ENCODE data around the gene CNTNAP2. TPM values are rescaled to one million over a fixed set of nuclear protein-coding genes. Genes with fewer than 3 reads are reported as not detected.

The CNTNAP2 gene
- total RNA-seq, 2 experiments from 2014 or later = 0.28 TPM; not detected in 1

DNA sequence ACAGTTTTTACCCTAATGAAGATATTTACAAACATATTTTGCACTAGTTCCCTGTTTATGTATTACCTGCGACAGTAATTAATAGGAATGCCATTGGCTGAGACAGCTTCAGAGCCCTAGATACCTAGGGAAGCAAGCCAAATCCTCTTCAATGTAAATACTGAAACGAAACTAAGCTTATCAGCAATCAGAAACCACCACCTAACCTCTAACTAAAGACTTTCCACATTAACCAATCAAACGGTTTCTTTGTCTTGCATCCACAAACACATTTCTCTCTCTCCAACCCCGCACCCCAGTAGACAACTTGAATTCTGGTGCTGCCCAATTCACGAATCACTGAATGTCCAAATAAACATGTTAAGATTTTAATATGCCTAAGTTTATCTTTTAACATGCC lies 1999.6 kb downstream of the CNTNAP2 start:
- Histone ChIP-seq H3K4me3 (ENCODE audit: low read depth, low read length, poor library complexity, severe bottlenecking) (no peak overlapping the region), H3K27ac (ENCODE audit: low read depth, low read length, poor library complexity, severe bottlenecking) (no peak overlapping the region), H4K20me1 (ENCODE audit: insufficient read depth, low read length) (no peaks in the 10 kb centered on the region), H3K9me3 (ENCODE audit: low read length) (no peaks in the 10 kb centered on the region), H3K36me3 (ENCODE audit: insufficient read depth, low read length) (no peaks in the 10 kb centered on the region), H3K4me2 (ENCODE audit: low read length) (no peak overlapping the region), H3K9me2 (ENCODE audit: insufficient read depth, low read length) (no peaks in the 10 kb centered on the region), H2AFZ (ENCODE audit: low read length) (no peak overlapping the region), H3K79me2 (ENCODE audit: insufficient read depth, low read depth, low read length) (no peaks in the 10 kb centered on the region), H3K4me1 (ENCODE audit: insufficient read depth, low read length, poor library complexity, severe bottlenecking) (no peaks in the 10 kb centered on the region)
- intact Hi-C loops (cut with micrococcal nuclease; ENCODE audit: unreplicated experiment) = no loop called here
- CTCF ChIA-PET (ENCODE audit: unreplicated experiment) = no interaction called here
- DNase-seq (ENCODE audit: low spot score) = no peak
- TF ChIP-seq, protein P1, sequence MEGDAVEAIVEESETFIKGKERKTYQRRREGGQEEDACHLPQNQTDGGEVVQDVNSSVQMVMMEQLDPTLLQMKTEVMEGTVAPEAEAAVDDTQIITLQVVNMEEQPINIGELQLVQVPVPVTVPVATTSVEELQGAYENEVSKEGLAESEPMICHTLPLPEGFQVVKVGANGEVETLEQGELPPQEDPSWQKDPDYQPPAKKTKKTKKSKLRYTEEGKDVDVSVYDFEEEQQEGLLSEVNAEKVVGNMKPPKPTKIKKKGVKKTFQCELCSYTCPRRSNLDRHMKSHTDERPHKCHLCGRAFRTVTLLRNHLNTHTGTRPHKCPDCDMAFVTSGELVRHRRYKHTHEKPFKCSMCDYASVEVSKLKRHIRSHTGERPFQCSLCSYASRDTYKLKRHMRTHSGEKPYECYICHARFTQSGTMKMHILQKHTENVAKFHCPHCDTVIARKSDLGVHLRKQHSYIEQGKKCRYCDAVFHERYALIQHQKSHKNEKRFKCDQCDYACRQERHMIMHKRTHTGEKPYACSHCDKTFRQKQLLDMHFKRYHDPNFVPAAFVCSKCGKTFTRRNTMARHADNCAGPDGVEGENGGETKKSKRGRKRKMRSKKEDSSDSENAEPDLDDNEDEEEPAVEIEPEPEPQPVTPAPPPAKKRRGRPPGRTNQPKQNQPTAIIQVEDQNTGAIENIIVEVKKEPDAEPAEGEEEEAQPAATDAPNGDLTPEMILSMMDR (conservative IDR thresholded peaks at IDR 0.05; ENCODE audit: low read length) = no peak
- no peak for TF ChIP-seq EZH2phosphoT487 (IDR thresholded peaks at IDR 0.05; ENCODE audit: borderline replicate concordance, low read depth, low read length)
- BruUV-seq (replicated peaks) = no TSS peak
- POLR2A ChIA-PET = interaction anchor here (0.6 kb wide), 1 partner anchor 58 kb away, joined by 4 read pairs; no protein-coding TSS in a partner anchor

DNA sequence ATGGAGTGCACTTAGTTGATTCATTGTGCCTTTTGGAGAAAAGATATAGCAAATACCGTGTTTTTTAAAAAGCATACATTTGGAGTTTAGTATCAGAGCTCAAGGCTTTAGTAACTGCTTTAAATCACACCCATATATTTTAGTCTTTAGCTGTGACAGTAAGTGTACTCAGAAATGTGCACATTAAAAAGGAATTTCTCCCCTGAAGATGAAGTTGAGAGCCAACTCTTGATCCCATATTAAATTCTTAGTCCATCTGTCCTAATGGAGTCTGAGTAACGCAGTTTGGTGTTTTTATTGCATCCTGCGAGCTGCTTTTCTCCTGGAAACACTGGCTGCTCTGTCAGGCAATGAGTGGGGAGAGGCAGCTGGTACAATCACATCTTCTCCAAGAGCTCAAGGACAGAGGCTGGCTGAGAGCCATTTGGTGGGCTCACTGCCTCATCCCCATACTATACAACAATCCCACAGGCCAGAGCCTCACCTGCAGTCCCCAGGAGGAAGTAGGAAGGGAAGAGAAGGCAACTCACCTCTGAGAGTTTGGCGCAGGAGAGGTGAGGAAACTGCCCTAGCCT lies 2000.3 kb downstream of the CNTNAP2 start:
- no peaks in the 10 kb centered on the region for H4K20me1 ChIP-seq (ENCODE audit: insufficient read depth, low read length)
- POLR2A ChIA-PET = interaction anchor here (0.6 kb wide), 1 partner anchor 57 kb away, joined by 4 read pairs; no protein-coding TSS in a partner anchor
- no peak overlapping the region for H3K27ac ChIP-seq (ENCODE audit: low read depth, low read length, poor library complexity, severe bottlenecking)
- no peak for DNase-seq (ENCODE audit: low spot score)
- no peaks in the 10 kb centered on the region for H3K4me1 ChIP-seq (ENCODE audit: insufficient read depth, low read length, poor library complexity, severe bottlenecking)
- H3K79me2 ChIP-seq (ENCODE audit: insufficient read depth, low read depth, low read length) = no peaks in the 10 kb centered on the region
- intact Hi-C loops (cut with micrococcal nuclease; ENCODE audit: unreplicated experiment) = no loop called here
- no peaks in the 10 kb centered on the region for H3K9me2 ChIP-seq (ENCODE audit: insufficient read depth, low read length)
- no peaks in the 10 kb centered on the region for H3K9me3 ChIP-seq (ENCODE audit: low read length)
- TF ChIP-seq EZH2phosphoT487 (IDR thresholded peaks at IDR 0.05; ENCODE audit: borderline replicate concordance, low read depth, low read length) = no peak
- TF ChIP-seq, protein P1 (conservative IDR thresholded peaks at IDR 0.05; ENCODE audit: low read length) = no peak
- CTCF ChIA-PET (ENCODE audit: unreplicated experiment) = no interaction called here
- BruUV-seq (replicated peaks) = no TSS peak
- H3K4me2 ChIP-seq (ENCODE audit: low read length) = no peak overlapping the region
- H3K4me3 ChIP-seq (ENCODE audit: low read depth, low read length, poor library complexity, severe bottlenecking) = no peak overlapping the region
- H2AFZ ChIP-seq (ENCODE audit: low read length) = no peak overlapping the region
- H3K36me3 ChIP-seq (ENCODE audit: insufficient read depth, low read length) = no peaks in the 10 kb centered on the region

DNA sequence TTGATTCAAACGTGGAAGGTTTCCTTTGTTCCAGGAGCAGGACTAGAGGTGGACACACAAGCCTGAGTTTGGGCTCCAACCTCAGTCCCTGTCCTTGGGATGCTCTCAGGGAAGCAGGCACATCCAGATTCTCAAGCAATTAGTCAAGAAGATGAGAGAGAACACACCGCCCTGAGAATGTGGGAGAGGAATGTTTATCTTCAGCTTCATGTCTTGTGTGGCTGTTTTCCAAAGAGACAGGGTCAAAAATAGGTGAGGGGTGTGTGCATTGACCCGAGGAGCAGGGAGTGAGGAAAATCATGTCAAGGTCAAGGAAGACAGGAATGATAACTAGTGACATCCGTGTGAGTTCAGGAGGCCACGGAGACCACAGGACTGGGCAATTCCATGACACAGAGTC lies 2001.8 kb downstream of the CNTNAP2 start:
- BruUV-seq (replicated peaks) = no TSS peak
- POLR2A ChIA-PET = no interaction called here

More for the DNA sequence above, 2001.8 kb downstream of the CNTNAP2 start:
- Histone ChIP-seq H3K9me3 (ENCODE audit: low read length) (no peaks in the 10 kb centered on the region), H3K4me2 (ENCODE audit: low read length) (no peak overlapping the region), H4K20me1 (ENCODE audit: insufficient read depth, low read length) (no peaks in the 10 kb centered on the region), H3K36me3 (ENCODE audit: insufficient read depth, low read length) (no peaks in the 10 kb centered on the region), H3K4me3 (ENCODE audit: low read depth, low read length, poor library complexity, severe bottlenecking) (no peak overlapping the region), H2AFZ (ENCODE audit: low read length) (no peak overlapping the region), H3K79me2 (ENCODE audit: insufficient read depth, low read depth, low read length) (no peaks in the 10 kb centered on the region), H3K9me2 (ENCODE audit: insufficient read depth, low read length) (no peaks in the 10 kb centered on the region), H3K27ac (ENCODE audit: low read depth, low read length, poor library complexity, severe bottlenecking) (no peak overlapping the region), H3K4me1 (ENCODE audit: insufficient read depth, low read length, poor library complexity, severe bottlenecking) (no peaks in the 10 kb centered on the region)
- intact Hi-C loops (cut with micrococcal nuclease; ENCODE audit: unreplicated experiment) = no loop called here
- no peak for TF ChIP-seq EZH2phosphoT487 (IDR thresholded peaks at IDR 0.05; ENCODE audit: borderline replicate concordance, low read depth, low read length)
- TF ChIP-seq, protein P1 (conservative IDR thresholded peaks at IDR 0.05; ENCODE audit: low read length) = no peak
- DNase-seq (ENCODE audit: low spot score) = no peak
- CTCF ChIA-PET (ENCODE audit: unreplicated experiment) = no interaction called here
